AG09309 (cell line): ENCODE measurements around the gene KMT5C.

ENCODE experiments used
- DNase-seq: peaks from one replicate; pipeline ENCODE4 v3.0.0-alpha.2; 2010; ENCODE audit warnings: low read depth
- H3K4me3 ChIP-seq: 2 replicates; pipeline ENCODE4 v1.5.1; 2011; ENCODE audit warnings: mild to moderate bottlenecking, low read depth, low read length, moderate library complexity; ENCODE audit not compliant: control insufficient read depth
- CTCF ChIP-seq: IDR thresholded peaks from 2 replicates; pipeline ENCODE4 v1.5.1; 2011; ENCODE audit warnings: mild to moderate bottlenecking, low read depth, low read length, inconsistent platforms; ENCODE audit not compliant: insufficient read depth, control insufficient read depth; ENCODE audit errors: missing control alignments

KMT5C gene

DNA sequence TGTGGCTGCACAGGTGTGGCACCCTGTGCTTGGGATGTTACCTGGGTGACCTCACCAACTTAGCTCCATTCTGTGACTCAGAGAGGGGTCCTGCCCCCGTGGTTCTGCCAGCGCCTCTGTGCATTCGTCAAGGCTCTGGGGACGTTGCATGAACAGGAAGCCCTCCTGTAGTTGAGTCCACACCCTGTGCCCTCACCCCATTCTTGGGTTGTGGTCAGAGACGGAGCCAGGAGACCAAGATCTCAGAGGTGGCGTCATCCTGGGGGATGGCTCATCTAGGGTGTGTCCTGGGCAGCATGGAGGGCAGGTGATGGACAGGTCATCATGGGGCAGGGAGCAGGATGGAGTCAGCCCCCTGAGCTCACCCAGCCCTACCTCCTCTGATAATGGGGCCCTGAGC, 12.4 kb downstream of the KMT5C start:
- H3K4me3 ChIP-seq, result no peak overlapping the region
- DNase-seq, result no peak
- no peak for TF ChIP-seq CTCF

DNA sequence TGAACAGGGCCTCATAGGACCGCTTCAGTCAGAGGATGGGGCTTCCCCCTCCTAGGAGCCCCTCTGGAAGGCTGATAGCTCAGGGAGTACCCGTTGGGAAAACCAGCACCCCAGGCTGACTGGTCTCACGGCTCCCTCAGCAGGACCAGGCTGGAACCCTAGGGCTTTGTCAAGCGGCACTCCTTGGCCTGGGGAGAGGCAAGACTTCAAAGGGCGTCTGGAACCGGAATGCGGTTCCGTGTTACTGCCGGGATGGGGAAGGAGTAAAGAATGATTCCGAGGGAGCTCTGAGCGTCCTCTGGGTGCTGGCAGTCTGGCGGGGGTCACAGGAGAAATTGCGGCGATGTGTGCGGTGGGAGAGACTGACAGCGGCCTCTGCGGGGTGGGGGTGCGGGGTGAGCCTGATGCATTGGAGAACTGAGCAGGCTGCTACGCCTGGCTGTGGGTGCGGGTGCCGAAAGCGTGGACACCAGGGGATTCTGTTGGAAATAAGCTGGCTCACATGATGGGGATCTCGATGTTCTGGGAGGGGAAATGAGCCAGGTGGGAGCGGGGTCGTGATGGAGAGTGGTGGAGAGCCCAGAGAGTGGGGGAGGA, 13.0 kb downstream of the KMT5C start:
- no peak for TF ChIP-seq CTCF
- no peak overlapping the region for H3K4me3 ChIP-seq
- DNase-seq, result no peak

DNA sequence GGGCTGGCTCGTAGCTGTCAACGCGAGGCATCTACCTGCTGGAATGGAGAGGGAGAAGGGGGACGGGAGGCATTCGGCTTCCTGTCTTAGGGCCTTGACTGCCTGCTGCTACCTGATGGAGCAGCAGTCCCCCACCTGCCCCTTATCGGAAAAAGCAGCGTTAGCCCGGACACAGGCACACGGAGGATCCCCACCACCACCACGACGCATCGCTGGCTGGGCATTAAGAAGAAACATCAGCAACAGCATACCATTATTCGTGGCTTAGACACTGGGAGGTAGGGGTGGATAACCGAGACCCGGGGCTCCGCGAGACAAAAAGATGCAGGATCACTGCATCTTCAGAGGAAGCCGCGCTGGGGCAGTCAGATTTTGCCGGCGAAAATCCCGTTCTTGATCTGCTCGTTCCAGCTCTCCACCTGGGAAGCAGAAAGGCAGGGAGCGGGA, 13.7 kb downstream of the KMT5C start:
- peak overlapping the region; percentile 31 for H3K4me3 ChIP-seq
- no peak for TF ChIP-seq CTCF
- no peak for DNase-seq

- TF ChIP-seq CTCF, result no peak
- peak overlapping the region; percentile 31 for H3K4me3 ChIP-seq
- no peak for DNase-seq
These were observed 14.4 kb downstream of the KMT5C start for GRCh38 chr19:55353803-55354697.

- DNase-seq, result no peak
- peak within 1 kb of the TSS; percentile 31 for H3K4me3 ChIP-seq
- no peak for TF ChIP-seq CTCF
These were observed 15.1 kb downstream of the KMT5C start, which contains the start of gene COX6B2 for GRCh38 chr19:55354698-55355212. Gene COX6B2, minus strand, starts transcription at chr19:55354719. Its CDS starts 198 bp downstream, at chr19:55354521.

DNA sequence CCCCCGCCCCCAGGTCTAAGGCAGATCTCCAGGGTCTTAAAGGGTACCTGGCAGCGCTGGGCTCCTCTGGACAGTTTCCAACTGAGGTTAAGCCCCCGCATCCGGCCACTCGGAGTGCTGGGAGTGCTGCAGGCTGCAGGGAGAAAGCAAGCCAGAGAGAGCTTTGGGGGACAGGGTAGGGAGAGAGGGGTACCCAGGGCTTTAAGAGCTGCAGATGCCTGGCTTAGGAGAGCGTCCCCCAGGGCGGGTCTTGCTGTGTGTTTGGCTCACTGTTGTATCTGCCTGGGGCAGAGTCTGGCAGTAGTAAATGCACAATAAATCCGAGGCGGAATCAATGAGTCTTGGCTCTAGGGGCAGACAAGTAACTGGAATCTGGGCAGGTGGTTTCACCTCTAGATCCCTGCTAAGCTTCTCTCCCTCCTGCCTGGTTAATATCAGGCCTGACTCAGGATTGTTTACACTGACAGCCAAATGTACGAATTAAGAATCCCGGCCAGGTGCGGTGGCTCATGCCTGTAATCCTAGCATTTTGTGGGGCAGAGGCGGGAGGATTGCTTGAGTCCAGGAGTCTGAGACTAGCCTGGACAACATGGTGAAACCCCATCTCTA, 15.6 kb downstream of the KMT5C start:
- no peak for DNase-seq
- no peak for TF ChIP-seq CTCF
- no peak overlapping the region for H3K4me3 ChIP-seq
